Left ventricle myocardium superior (tissue), 1 donor: ENCODE results near the gene GPR108. TPM values are rescaled to one million over a fixed set of nuclear protein-coding genes. Genes with fewer than 3 reads are reported as not detected.

Experiments
- ATAC-seq: fragments of 200-7000 bp; cut with Tn5 transposase; one replicate; pipeline ENCODE4 v1.9.1; 2020; ENCODE audit warnings: mild to moderate bottlenecking, moderate library complexity
- DNase-seq: peaks from one replicate; pipeline ENCODE4 v3.0.0-alpha.2; 2020
- intact Hi-C: fragments of 100-400 bp; cut with micrococcal nuclease; formaldehyde crosslinking; loops from one replicate; pipeline ENCODE4 v1.11.0; 2022
- total RNA-seq: library from RNA; stranded (reverse); fragmentation: NEBNext Ultra II Directional; extraction: Animal tissue kit (Norgen Biotek cat#: 25700); gene quantifications from one replicate; pipeline ENCODE4 v1.2.1, GENCODE V29; 2021
- donor health status: DM: no; HTN: yes; CAD: no; lungs with severe emphysema.

Gene GPR108
- total RNA-seq, 1 donor from 2014 or later: 28.1 TPM

- ATAC-seq: no peak
- no peak for DNase-seq
- intact Hi-C loops: no loop called here
Observed at GRCh38 chr19:6725513-6726231, 11.7 kb downstream of the GPR108 start.

GRCh38 chr19:6724631-6725492 is 12.5 kb downstream of the GPR108 start:
- peak; percentile 16 for DNase-seq
- no peak for ATAC-seq

GRCh38 chr19:6723738-6724137 is 13.6 kb downstream of the GPR108 start:
- ATAC-seq: no peak
- intact Hi-C loops: no loop called here
- peak; percentile 18 for DNase-seq

More at GRCh38 chr19:6724631-6725492, 12.5 kb downstream of the GPR108 start:
- intact Hi-C loops: no loop called here

- ATAC-seq (peak; percentile 48), DNase-seq (peak; percentile 65)
- intact Hi-C loops: no loop called here
Observed at GRCh38 chr19:6723108-6723618, 14.2 kb downstream of the GPR108 start.

- ATAC-seq (no peak), DNase-seq (no peak)
- intact Hi-C loops: no loop called here
Observed at GRCh38 chr19:6721773-6722172, 15.6 kb downstream of the GPR108 start.

- DNase-seq: no peak
- intact Hi-C loops: no loop called here
- ATAC-seq: no peak
Observed at GRCh38 chr19:6721138-6721474, 16.3 kb downstream of the GPR108 start.

GRCh38 chr19:6720369-6721137 is 16.8 kb downstream of the GPR108 start, which contains the start of gene C3:
C3 (minus strand) TSS chr19:6720650; CDS start chr19:6720589, 61 bp downstream.
- peak; percentile 90 for ATAC-seq
- peak; percentile 75 for DNase-seq
- intact Hi-C loops: no loop called here

GRCh38 chr19:6719992-6720368 is 17.4 kb downstream of the GPR108 start:
- DNase-seq: no peak
- intact Hi-C loops: no loop called here

GRCh38 chr19:6719540-6719861 is 17.9 kb downstream of the GPR108 start:
- DNase-seq: no peak
- intact Hi-C loops: no loop called here
- no peak for ATAC-seq

More at GRCh38 chr19:6719992-6720368, 17.4 kb downstream of the GPR108 start:
- ATAC-seq: no peak

GRCh38 chr19:6718741-6719539 is 18.4 kb downstream of the GPR108 start:
- intact Hi-C loops: no loop called here
- peak; percentile 3 for ATAC-seq
- peak; percentile 45 for DNase-seq

- ATAC-seq (no peak), DNase-seq (no peak)
- intact Hi-C loops: no loop called here
Observed at GRCh38 chr19:6718111-6718740, 19.2 kb downstream of the GPR108 start.

GRCh38 chr19:6717441-6717971 is 19.9 kb downstream of the GPR108 start:
- ATAC-seq: no peak
- intact Hi-C loops: no loop called here
- DNase-seq: no peak

- intact Hi-C loops: no loop called here
- ATAC-seq: no peak
- peak; percentile 4 for DNase-seq
Observed at GRCh38 chr19:6717036-6717435, 20.3 kb downstream of the GPR108 start.

GRCh38 chr19:6716610-6716970 is 20.8 kb downstream of the GPR108 start:
- ATAC-seq: no peak
- intact Hi-C loops: no loop called here

GRCh38 chr19:6714749-6715555 is 22.4 kb downstream of the GPR108 start:
- intact Hi-C loops: no loop called here
- peak; percentile 0 for DNase-seq
- ATAC-seq: no peak

More at GRCh38 chr19:6716610-6716970, 20.8 kb downstream of the GPR108 start:
- no peak for DNase-seq

GRCh38 chr19:6713773-6714692 is 23.3 kb downstream of the GPR108 start:
- peak; percentile 25 for DNase-seq

More at GRCh38 chr19:6713773-6714692, 23.3 kb downstream of the GPR108 start:
- intact Hi-C loops: no loop called here
- ATAC-seq: no peak
